BE2C (cell line): ENCODE data around the gene PRKN.

Experiments
- DNase-seq: peaks from one replicate; pipeline ENCODE4 v3.0.0-alpha.2; 2020
- H3K27me3 ChIP-seq: fragments of 250-450 bp; sonication (Bioruptor Pico); 2 replicates; pipeline ENCODE4 v1.5.1; 2020; ENCODE audit warnings: mild to moderate bottlenecking
- H3K36me3 ChIP-seq: fragments of 250-450 bp; sonication (Bioruptor Pico); 2 replicates; pipeline ENCODE4 v1.5.1; 2020; ENCODE audit warnings: mild to moderate bottlenecking
- H3K4me1 ChIP-seq: fragments of 250-450 bp; sonication (Bioruptor Pico); 2 replicates; pipeline ENCODE4 v1.5.1; 2020
- H3K4me3 ChIP-seq: 2 replicates; pipeline ENCODE4 v1.5.1; 2011; ENCODE audit warnings: low read depth, low read length
- H3K9me3 ChIP-seq: fragments of 250-450 bp; sonication (Bioruptor Pico); 2 replicates; pipeline ENCODE4 v1.5.1; 2020
- CTCF ChIP-seq: IDR thresholded peaks from 2 replicates; pipeline ENCODE4 v1.5.1; 2012; ENCODE audit warnings: mild to moderate bottlenecking, low read depth, low read length

PRKN gene

GRCh38 chr6:161406646-161407045 lies 1320.9 kb downstream of the PRKN start:
- no peaks in the 10 kb centered on the region for H3K27me3 ChIP-seq
- no peak for DNase-seq
- no peaks in the 10 kb centered on the region for H3K4me1 ChIP-seq
- H3K36me3 ChIP-seq, result no peaks in the 10 kb centered on the region
- H3K9me3 ChIP-seq, result no peaks in the 10 kb centered on the region
- H3K4me3 ChIP-seq, result no peak overlapping the region
- TF ChIP-seq CTCF, result no peak

DNA sequence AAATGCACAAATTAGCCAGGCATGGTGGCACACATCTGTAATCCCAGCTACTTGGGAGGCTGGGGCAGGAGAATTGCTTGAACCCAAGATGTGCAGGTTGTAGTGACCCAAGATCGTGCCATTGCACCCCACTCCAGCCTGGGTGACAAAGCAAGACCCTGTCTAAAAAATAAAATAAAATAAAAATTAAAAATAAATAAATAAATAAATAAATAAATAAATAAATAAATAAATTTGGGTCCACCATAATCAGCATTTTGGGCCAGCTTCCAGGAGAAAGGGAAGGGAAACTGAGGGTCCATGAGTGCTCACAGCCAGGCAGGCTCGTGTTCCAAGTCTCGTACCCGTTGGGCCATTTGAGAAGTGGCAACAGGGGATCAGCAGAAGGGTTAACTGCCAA lies 1322.1 kb downstream of the PRKN start:
- H3K4me1 ChIP-seq, result no peaks in the 10 kb centered on the region

GRCh38 chr6:161403717-161404116 lies 1323.8 kb downstream of the PRKN start:
- H3K27me3 ChIP-seq, result no peaks in the 10 kb centered on the region
- H3K36me3 ChIP-seq, result no peaks in the 10 kb centered on the region
- H3K9me3 ChIP-seq, result no peaks in the 10 kb centered on the region
- no peak for DNase-seq
- H3K4me3 ChIP-seq, result no peak overlapping the region
- no peaks in the 10 kb centered on the region for H3K4me1 ChIP-seq
- TF ChIP-seq CTCF, result no peak

More for the DNA sequence above, 1322.1 kb downstream of the PRKN start:
- TF ChIP-seq CTCF, result no peak
- Histone ChIP-seq H3K9me3 (no peaks in the 10 kb centered on the region), H3K27me3 (no peaks in the 10 kb centered on the region), H3K4me3 (no peak overlapping the region), H3K36me3 (no peaks in the 10 kb centered on the region)
- DNase-seq, result no peak

GRCh38 chr6:161401587-161402309 lies 1325.8 kb downstream of the PRKN start:
- H3K36me3 ChIP-seq, result no peaks in the 10 kb centered on the region
- TF ChIP-seq CTCF, result no peak
- no peaks in the 10 kb centered on the region for H3K4me1 ChIP-seq
- H3K4me3 ChIP-seq, result no peak overlapping the region
- DNase-seq, result peak; percentile 28
- no peaks in the 10 kb centered on the region for H3K27me3 ChIP-seq
- H3K9me3 ChIP-seq, result no peaks in the 10 kb centered on the region

- TF ChIP-seq CTCF, result no peak
- H3K4me1 ChIP-seq, result no peaks in the 10 kb centered on the region
- H3K4me3 ChIP-seq, result no peak overlapping the region
Measured at GRCh38 chr6:161400671-161401070, 1326.9 kb downstream of the PRKN start.

DNA sequence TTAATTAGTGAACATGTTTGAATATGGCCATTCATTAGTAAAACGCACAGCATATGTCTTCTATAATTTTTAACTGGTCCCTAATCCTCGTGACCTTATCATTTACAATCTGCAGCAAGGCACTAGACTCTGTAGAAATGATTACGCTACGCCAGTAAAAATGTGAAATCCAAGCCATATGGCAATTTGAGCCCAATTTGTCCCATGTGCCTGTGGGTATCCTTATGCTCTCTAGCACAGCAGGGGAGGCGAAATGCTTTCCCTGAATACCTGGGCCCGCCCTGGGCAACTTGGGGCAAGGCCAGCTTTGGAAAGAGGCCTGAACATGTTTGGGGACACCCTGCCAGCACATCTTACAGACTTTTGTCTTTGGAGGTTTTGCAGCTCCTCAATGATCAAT lies 1331.0 kb downstream of the PRKN start:
- H3K9me3 ChIP-seq, result no peaks in the 10 kb centered on the region
- no peak for DNase-seq
- H3K36me3 ChIP-seq, result no peaks in the 10 kb centered on the region
- no peaks in the 10 kb centered on the region for H3K27me3 ChIP-seq
- no peak overlapping the region for H3K4me3 ChIP-seq
- no peak for TF ChIP-seq CTCF
- H3K4me1 ChIP-seq, result no peaks in the 10 kb centered on the region

More at GRCh38 chr6:161400671-161401070, 1326.9 kb downstream of the PRKN start:
- H3K9me3 ChIP-seq, result no peaks in the 10 kb centered on the region
- no peak for DNase-seq
- no peaks in the 10 kb centered on the region for H3K36me3 ChIP-seq
- H3K27me3 ChIP-seq, result no peaks in the 10 kb centered on the region
